GM18517 (cell line): ENCODE measurements around the gene TPCN2.
"Not testable (repeated sequence)": the region's sequence is repeated elsewhere in the genome, so short reads cannot be mapped to it uniquely, and the experiment has no call there.

ENCODE experiments used
- ATAC-seq: cut with Tn5 transposase; IDR thresholded peaks from one replicate; pipeline ENCODE4 v1.9.1; 2021; ENCODE audit warnings: mild to moderate bottlenecking, moderate library complexity; ENCODE audit not compliant: unreplicated experiment

The TPCN2 gene

DNA sequence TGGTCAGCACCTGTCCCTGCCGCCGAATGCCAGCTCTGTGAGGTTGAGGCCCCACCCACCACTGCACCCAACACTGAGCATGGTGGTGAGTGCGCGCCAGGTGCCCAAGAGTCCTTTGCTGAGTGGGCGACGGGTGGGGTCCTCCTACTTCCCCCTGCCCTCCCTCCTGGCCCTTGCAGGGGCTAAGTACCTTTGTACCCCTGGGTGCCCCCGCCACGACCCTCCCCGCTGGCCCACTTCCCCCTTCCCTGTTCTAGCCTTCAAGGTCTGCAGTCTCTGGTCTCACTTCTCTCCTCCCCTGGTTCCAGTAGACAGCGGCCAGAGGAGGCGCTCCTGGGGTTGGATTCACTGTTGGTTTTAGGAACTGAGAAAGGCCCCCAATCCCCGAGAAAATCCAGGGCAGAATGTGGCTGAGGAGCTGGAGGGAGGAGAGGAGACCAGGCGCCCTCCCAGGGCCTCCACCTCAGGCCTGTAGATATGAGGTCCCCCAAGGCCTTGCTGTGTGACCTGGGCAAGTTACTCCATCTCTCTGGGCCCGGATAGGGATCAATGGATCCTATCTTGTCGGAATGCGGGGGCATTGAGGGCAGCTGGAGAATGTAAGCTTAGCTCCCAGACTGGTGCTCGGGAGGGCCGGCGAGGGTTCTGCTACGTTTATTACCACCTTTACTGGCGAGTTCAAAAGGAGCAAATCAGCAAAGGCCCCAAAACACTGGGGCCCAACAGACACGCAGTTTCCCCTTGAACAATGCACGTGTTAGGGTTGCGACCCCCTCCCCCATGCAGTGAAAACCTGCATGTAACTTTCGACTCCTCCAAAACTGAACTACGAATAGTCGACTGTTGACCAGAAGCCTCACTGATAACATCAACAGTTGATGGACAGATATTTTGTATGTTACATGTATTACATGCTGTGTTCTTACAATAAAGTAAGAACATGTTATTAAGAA, 75.1 kb downstream of the TPCN2 start:
- no peak for ATAC-seq

DNA sequence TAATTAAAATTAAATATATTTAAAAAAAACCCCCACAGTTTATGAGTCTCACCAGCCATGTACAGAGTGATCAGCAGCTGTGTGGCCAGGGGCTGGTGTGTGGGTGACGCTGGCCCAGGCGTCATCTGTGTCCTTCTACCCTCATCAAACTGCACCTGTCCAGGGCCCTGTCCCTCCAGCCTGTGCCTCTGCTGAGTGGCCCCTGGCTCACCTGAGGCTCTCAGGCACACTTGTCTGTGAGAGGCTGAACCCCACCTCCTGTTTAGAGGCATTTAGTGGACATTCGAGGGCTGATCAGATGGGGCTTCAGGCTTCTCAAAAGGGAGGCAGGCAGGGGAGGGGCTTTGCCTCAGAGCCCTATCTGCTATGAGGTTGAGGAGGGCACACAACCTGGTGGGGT, 77.1 kb downstream of the TPCN2 start:
- no peak for ATAC-seq

DNA sequence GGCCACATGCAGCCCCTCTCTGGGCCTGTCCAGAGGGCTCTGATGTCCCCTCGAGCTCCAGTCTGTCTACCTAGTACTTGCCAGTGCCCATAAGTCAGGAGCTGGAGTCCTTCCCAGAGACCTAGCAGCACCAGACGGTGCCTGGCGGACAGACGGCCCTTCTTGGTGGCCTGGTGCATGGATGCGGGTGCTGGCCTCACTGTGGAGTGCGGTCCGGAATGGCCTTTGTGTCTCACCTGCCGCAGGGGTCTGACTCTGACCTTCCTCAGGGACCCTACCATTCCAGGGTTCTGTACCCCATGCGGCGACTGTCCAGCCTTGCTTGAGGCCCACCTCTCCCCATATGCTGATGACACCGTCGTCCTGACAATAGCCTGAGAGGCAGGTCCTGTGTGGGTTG, 77.6 kb downstream of the TPCN2 start:
- no peak for ATAC-seq

DNA sequence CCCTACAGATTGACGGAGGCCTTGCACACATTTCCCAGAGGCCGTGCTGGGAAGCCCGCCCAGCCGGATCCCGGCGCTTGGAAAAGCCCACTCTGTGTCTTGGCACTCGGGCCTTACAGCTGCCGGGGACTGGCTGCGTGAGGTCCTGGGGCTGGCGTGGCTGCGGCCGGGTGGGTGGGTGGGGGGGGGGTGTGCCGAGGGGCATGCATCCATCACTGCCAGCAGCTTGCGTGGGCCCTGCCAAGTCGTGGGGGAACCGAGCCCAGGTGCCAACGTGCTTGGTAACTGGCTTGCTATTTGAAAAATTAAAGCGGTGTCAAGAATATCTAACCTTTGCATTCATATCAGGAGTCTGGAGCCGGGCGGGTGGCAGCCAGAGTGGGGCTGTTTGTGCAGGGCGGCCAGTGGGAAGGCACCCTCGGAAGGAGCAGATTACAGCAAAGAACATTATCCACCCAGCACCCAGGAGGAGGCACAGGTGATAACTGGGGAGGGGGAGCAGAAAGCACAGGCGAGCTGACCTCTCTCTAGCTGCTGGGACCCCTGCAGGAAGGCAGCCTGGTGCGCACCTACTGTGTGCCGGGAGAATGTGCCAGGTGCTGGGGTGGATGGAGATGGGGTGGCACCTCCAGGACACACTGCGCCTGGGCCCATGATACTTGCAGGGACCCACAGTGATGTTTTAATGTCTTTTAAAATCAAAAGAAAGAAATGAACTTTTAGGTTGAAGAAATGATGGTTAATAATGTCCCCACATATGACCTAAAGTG, 78.5 kb downstream of the TPCN2 start:
- ATAC-seq = no peak

DNA sequence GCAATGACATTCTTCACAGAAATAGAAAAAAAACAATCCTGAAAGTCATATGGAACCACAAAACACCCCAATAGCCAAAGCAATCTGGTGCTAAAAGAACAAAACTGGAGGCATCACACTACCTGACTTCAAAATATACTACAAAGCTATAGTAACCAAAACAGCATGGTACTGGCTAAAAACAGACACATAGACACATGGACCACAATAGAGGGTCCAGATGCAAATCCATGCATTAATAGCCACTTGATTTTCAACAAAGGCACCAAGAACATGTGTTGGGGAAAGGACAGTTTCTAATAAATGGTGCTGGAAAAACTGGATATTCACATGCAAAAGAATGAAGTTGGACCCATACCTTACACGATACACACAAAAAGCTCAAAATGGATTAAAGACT, 79.2 kb downstream of the TPCN2 start:
- ATAC-seq = no peak

DNA sequence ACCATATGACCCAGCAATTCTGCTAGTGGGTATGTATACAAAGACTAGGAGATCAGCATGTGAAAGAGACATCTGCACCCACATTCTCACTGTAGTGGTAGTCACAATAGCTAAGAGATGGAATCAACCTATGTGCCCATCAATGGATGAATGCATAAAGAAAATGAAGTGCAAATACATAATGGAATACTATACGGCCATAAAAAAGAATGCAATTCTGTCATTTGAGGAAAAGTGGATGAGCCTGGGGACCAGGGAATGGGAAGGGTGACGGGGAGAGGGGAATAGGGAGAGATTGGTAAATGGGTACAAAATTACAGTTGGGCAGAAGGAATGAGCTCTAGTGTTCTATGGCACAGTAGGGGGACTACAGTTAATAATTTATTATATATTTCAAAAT, 80.3 kb downstream of the TPCN2 start:
- ATAC-seq = no peak

DNA sequence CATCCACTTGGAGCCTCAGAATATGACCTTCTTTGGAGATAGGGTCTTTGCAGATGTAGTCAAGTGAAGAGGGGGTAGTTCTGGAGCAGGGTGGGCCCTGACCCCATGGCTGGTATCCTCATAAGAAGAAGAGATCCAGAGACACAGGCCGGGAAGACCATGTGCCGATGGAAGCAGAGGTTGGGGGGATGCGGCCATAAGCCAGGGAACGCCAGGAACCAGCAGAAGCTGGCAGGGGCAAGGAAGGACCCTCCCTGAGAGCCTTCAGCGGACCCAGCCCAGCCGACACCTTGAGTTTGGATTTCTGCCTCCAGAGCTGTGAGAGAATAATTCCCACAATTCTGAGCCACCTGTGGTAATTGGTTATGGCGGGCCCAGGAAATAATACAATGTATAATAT, 80.9 kb downstream of the TPCN2 start:
- no peak for ATAC-seq

DNA sequence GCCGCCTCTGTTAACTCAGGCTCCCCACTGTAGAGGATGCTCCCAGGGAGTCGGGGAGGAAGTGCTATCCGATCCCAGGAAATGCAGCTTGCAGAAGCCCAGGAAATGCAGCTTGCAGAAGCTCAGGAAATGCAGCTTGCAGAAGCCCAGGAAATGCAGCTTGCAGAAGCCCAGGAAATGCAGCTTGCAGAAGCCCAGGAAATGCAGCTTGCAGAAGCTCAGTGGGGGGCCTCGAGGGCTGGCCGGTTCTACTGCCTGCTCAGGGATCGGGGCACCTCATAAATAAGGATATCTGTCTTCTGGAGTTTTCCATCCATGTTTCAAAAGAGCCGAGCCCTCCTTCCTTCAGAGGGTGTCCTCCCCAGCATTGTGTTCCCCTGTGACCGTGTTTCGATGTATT, 81.9 kb downstream of the TPCN2 start:
- no peak for ATAC-seq

DNA sequence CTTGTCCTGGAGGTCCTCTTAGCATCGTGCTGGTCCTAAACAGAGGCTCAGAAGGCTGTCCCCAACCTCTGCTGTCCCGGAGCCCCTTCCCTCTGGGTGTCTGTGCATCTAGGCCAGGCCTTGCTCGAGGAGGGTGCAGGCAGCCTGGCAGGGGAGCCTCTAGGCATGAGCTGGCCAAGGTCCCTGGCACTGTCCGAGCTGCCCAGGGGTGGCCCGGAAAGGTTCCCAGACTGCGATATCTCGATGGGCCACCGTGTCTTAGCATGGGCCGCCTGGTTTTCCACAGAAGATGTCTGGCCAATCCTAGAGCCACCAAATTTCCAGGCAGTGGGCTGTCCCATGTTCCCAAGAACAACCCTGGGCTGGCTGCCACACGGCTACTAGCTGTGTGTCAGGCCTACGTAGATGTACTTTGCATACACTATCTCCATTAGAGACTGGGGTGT, 82.4 kb downstream of the TPCN2 start:
- no peak for ATAC-seq

DNA sequence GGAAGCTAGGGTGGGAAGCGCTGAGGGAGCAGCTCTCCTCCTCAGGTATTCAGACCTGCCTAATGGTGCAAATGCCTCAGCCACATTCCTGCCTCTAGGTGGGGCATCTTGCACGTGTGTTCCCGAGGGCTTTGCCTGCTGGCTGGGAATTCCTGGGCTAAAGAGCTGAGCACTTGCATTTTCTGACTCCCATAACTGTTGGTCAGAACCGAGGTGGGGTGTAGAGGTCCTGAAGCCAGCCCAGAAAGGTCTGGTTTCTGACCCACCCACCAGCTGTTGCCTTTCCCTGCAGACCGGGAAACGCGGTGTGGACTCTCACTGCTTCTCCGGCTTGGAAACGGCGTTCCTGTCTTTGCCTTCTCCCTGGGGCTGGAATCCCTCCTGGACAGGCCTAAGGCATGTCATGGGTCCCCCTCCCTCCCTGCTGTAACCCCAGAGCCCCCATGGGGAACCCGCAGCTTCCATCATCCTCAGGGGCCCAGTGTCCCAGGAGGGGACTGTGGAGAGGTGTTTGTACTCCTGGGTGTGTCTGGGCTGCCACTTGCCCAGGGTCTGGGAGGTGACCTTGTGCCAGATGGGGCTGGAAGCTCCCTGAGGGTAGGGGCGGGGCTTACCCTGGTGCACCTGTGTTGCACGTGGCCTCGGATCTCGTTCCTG, 83.0 kb downstream of the TPCN2 start:
- no peak for ATAC-seq

DNA sequence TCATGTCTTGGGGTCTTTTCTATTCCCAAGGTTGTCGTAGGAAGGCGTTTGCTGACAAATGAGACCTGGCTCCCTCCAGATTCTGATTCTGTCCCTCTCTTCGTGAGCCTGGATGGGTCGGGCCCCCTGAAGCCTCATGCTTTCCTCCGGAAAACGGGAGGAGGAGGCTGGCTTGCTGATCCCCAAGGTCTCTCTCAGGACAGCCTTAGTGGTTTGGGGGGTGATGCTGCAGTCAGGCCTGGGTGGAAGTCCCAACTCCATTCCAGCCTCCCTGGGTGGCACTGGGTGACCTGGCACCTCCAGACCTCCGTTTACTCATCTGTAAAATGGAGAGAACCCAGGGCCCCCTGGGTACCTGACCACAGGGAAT, 83.6 kb downstream of the TPCN2 start:
- ATAC-seq = no peak

DNA sequence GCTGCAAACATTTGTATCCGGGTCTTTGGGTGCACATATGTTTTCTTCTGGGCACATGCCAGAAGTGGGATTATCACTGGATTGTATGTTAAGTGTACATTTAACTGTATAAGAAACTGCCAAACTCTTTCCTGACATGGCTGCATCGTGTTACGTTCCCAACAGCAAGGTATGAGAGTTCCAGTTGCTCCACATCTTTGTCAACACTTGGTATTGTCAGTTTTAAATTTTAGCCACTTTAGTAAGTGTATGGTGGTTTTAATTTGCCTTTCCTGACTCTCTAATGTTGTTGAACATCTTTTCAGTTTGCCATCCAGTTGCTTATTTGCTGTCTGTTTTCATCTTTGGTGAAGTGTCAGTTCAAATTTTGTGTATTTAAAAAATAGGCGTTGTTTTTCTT, 84.5 kb downstream of the TPCN2 start:
- ATAC-seq = no peak

DNA sequence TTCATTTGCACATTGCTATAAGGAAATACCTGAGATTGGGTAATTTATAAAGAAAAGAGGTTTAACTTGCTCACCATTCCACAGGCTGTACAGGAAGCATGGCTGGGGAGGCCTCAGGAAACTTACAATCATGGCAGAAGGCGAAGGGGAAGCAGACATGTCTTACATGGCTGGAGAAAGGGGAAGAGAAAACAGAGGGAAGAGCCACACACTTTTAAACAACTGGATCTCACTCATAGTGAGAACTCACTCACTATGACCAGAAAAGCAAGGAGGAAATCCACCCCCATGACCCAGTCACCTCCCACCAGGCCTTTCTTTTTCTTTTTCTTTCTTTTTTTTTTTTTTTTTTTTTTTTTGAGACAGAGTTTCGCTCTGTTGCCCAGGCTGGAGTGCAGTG, 85.5 kb downstream of the TPCN2 start:
- not testable (repeated sequence) for ATAC-seq

DNA sequence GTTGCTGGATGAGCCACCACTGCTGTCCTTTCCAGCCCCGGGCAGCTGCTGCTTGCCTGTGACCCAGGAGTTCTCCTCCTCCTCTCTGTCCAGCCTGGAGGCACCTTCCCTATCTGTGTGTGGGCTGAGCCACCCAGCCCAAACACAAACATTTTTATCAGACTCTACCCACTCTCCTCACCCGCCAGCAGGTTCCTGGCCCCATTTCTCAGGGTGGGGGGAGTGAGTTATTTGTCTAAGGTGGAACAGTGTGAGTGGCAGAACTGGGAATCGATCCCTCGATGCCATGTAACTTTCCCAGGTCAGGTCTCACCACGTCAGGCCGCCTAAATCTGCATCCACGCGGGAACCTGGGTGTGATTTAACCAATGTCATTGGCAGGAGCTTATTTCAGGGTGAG, 86.2 kb downstream of the TPCN2 start:
- no peak for ATAC-seq

DNA sequence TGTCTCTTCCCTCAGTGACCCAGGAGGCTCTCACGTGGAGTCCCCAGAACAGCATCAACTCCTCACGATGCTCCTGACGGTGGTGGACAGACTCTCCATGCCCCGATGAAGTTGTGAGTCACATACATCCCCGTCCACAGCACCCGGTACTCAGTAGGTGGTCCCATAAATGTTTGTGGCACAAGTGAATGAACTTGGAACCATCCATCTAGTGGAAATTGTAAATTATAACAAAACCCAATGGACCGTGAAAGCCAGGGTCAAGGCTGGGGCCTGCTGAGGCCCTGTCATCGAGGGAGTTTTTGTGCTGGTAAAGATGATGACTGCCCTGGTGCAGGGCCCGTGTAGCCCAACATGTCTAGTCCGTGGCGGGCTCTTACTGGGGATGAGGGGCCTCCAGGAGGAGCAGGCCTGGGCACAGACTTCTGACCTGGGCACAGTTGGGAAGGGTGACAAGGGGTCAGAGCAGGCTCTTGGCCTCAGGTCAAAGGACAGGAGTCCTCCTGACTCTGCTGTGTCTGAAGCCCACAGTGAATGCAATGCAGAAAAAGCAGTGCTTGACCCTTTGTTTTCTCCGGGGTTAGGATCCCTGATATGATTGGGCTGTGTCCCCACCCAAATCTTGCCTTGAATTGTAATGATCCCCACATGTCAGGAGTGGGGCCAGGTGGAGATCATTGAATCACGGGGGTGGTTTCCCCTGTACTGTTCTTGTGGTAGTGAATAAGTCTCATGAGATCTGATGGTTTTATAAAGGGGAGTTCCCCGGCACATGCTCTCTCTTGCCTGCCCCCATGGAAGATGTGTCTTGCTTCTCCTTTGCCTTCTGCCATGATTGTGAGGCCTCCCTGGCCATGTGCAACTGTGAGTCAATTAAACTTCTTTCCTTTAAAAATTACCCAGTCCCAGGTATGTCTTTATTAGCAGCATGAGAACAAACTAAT, 87.0 kb downstream of the TPCN2 start:
- ATAC-seq = no peak

DNA sequence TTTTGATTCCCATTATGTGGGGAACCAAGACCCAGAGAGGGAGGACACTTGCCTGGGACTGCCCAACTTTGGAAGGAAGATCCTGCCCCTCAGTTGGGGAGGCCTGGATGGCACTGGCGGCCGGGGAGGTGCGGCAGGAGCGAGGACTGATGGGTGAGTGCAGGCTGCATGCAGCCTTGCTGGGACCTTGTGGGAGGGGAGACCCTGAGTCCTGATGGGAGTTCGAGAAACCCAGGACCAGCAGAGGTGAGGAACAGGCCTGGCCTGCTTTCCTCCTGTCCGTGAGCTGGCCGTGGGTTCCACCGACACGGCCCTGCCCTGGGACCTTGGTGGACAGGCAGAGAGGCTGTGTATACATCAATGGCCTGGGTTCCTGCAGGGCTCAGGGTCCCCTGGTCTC, 87.7 kb downstream of the TPCN2 start:
- no peak for ATAC-seq

DNA sequence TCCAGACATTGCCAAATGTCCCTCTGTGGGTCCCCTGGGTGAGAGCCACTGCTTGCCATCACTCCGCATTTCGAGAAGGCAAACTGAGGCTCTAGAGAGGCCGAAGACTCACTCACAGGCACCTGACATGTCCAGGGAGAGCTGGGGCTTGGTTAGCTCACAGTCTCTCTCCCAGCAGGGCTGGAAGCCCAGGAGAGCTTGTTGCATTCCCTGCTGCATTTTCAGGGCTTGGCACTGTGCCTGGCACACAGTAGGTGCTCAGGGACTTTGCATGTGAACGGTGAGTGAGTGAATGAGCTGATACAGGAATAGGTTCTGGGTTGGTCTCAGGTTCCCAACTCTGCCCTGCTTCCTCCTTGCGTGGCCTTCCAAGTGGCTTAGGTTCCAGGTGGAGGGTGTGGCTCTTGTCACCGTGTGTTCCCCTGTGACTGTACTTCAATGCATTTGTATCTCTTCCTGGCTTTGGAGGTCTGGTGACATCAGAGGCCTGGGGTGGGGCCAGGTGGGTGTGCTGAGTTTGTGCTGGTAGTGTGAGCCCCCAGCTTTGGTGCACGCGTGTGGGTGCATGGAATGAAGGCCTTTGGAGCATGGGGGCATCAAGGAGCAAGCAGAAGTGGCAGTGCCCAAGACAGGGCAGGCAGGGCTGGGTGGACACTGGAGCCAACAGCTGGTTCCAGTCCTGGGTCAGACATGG, 88.6 kb downstream of the TPCN2 start:
- ATAC-seq = no peak

DNA sequence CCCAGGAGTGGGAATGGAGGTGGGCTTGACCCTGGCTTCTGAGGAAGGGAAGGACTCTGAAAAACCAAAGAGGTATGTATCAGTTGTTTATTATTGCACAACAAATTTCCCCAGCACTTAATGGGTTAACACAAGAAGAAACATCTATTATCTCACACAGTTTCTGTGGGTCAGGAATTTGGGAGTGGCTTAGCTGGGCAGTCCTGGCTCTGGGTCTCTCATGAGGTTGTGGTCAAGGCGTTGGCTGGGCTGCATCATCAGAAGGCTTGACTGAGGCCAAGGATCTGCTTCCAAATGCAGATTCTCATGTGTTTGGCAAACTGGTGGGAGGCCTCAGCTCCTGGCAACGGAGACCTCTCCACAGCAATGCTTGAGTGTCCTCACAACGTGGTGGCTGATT, 89.5 kb downstream of the TPCN2 start:
- ATAC-seq = no peak

DNA sequence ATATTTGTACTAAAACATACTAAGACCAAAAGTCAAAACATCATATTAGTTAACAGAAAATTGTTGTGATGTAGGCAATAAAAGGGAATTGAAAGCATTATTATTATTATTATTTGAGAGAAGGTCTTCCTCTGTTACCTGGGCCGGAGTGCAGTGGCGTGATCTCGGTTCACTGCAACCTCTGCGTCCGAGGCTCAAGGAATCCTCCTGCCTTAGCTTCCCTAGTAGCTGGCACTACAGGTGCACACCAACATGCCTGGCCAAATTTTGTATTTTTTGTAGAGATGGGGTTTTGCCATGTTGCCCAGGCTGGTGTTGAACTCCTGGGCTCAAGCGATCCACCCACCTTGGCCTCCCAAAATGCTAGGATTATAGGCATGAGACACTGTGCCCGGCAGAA, 91.4 kb downstream of the TPCN2 start:
- not testable (repeated sequence) for ATAC-seq

DNA sequence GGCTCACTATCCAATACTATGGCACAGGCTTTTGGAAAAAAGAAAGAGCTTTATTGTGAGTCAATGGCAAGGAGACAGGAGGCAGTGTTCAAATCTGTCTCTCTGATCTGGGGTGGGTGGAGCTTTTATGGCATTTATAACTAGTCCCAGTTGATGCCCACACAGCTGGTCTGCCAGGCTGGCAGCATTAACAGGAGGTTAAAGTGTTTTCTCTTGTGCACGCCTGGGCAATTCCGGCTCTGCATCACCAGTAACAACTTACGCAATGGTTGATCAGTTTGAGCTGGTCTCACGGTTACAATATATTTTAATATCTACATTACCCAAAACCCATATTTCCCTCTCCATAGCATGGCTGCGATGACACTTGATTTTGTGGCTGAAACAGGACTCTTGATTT, 91.9 kb downstream of the TPCN2 start:
- ATAC-seq = no peak
